Peyer's patch (tissue), 4 donors: ENCODE data around the gene BAG3.

Experiments used
- POLR2A ChIP-seq, 2 donors: fragments of 450-650 bp; IDR thresholded peaks; one replicate each; pipeline ENCODE4 v1.5.1; 2017; ENCODE audit warnings: antibody characterized with exemption in 2 of 2, mild to moderate bottlenecking in 2 of 2, moderate library complexity in 2 of 2
- TF ChIP-seq, protein P1 (sequence below), 6 experiments: fragments of 450-650 bp in 4 of 6; fragments of 200-600 bp in 2 of 6; sonication (generic) in 1 of 6; IDR thresholded peaks; one replicate each; pipeline ENCODE4 v1.5.1; 2017 to 2019; ENCODE audit warnings: antibody characterized with exemption in 6 of 6, mild to moderate bottlenecking in 3 of 6, moderate library complexity in 1 of 6

GRCh38 chr10:119677126-119677525 lies 25.9 kb downstream of the BAG3 start:
- no peak for TF ChIP-seq POLR2A (IDR thresholded peaks at IDR 0.05)
- TF ChIP-seq, protein P1, sequence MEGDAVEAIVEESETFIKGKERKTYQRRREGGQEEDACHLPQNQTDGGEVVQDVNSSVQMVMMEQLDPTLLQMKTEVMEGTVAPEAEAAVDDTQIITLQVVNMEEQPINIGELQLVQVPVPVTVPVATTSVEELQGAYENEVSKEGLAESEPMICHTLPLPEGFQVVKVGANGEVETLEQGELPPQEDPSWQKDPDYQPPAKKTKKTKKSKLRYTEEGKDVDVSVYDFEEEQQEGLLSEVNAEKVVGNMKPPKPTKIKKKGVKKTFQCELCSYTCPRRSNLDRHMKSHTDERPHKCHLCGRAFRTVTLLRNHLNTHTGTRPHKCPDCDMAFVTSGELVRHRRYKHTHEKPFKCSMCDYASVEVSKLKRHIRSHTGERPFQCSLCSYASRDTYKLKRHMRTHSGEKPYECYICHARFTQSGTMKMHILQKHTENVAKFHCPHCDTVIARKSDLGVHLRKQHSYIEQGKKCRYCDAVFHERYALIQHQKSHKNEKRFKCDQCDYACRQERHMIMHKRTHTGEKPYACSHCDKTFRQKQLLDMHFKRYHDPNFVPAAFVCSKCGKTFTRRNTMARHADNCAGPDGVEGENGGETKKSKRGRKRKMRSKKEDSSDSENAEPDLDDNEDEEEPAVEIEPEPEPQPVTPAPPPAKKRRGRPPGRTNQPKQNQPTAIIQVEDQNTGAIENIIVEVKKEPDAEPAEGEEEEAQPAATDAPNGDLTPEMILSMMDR (IDR thresholded peaks at IDR 0.05) = no peak
